Large intestine (tissue), 3 donors: ENCODE results near the gene INAVA. TPM values are rescaled to one million over a fixed set of nuclear protein-coding genes. Genes with fewer than 3 reads are reported as not detected.
A peak's percentile ranks its signal among the peaks of the same experiment; 100 is the strongest.

Experiments
- DNase-seq, 2 donors: peaks; one replicate each; pipeline versions ENCODE4 v3.0.0 to v3.0.0-alpha.2; 2013
- H3K27ac ChIP-seq: one replicate; pipeline ENCODE4 v1.5.1; 2013; ENCODE audit warnings: low read length
- H3K27me3 ChIP-seq: 2 replicates; pipeline ENCODE4 v1.6.1; 2013; ENCODE audit warnings: low read length; ENCODE audit not compliant: control insufficient read depth, insufficient read depth
- H3K36me3 ChIP-seq: 2 replicates; pipeline ENCODE4 v1.6.1; 2013; ENCODE audit warnings: low read length; ENCODE audit not compliant: control insufficient read depth, insufficient read depth
- H3K4me1 ChIP-seq: one replicate; pipeline ENCODE4 v1.6.1; 2013; ENCODE audit warnings: low read length; ENCODE audit not compliant: control insufficient read depth, insufficient read depth
- H3K4me3 ChIP-seq: one replicate; pipeline ENCODE4 v1.5.1; 2013; ENCODE audit warnings: low read length
- H3K9me3 ChIP-seq: one replicate; pipeline ENCODE4 v1.6.1; 2013; ENCODE audit warnings: mild to moderate bottlenecking, low read depth, low read length, moderate library complexity; ENCODE audit not compliant: control insufficient read depth
- WGBS: methylation state at CpG from one replicate; pipeline ENCODE4 v1.1.5; 2013; ENCODE audit warnings: low lambda C conversion rate; ENCODE audit not compliant: insufficient coverage; 5-methylcytosine and 5-hydroxymethylcytosine counted together
- polyA plus RNA-seq: library from polyadenylated mRNA; unstranded; fragments of 120-200 nt; gene quantifications from one replicate; pipeline ENCODE4 v1.2.1, GENCODE V29; 2013

The INAVA gene
- polyA plus RNA-seq, 1 donor: 101 TPM

- Histone ChIP-seq H3K27ac (no peak overlapping the region), H3K4me1 (peaks cover 25% of the 10 kb centered on the region), H3K4me3 (no peak overlapping the region), H3K36me3 (no peaks in the 10 kb centered on the region), H3K9me3 (no peaks in the 10 kb centered on the region), H3K27me3 (no peaks in the 10 kb centered on the region)
- WGBS: no CpG with 5 or more reads among the region's 7 CpGs
- DNase-seq: peak in 1 of 2 donors; percentile 57
Measured at GRCh38 chr1:200888349-200888838, 6.3 kb upstream of the INAVA start.

- Histone ChIP-seq H3K36me3 (no peaks in the 10 kb centered on the region), H3K4me1 (peaks cover 35% of the 10 kb centered on the region), H3K4me3 (no peak overlapping the region), H3K27me3 (no peaks in the 10 kb centered on the region), H3K27ac (no peak overlapping the region), H3K9me3 (no peaks in the 10 kb centered on the region)
- no CpG with 5 or more reads among the region's 2 CpGs for WGBS
- no peak for DNase-seq
Measured at GRCh38 chr1:200889571-200889970, 5.1 kb upstream of the INAVA start.

- no peaks in the 10 kb centered on the region for H3K9me3 ChIP-seq
- peaks cover 36% of the 10 kb centered on the region for H3K4me1 ChIP-seq
- H3K27me3 ChIP-seq: no peaks in the 10 kb centered on the region
- WGBS: no CpG with 5 or more reads among the region's 15 CpGs
- DNase-seq: no peak
- no peaks in the 10 kb centered on the region for H3K36me3 ChIP-seq
- no peak overlapping the region for H3K4me3 ChIP-seq
- H3K27ac ChIP-seq: no peak overlapping the region
Measured at GRCh38 chr1:200890027-200890426, 4.7 kb upstream of the INAVA start.

- peak; percentile 47 to 86 for DNase-seq
- 0% methylated on average over 1 of the region's 72 CpGs for WGBS
- peak overlapping the region; percentile 66 for H3K4me3 ChIP-seq
- no peaks in the 10 kb centered on the region for H3K9me3 ChIP-seq
- H3K4me1 ChIP-seq: peaks cover 36% of the 10 kb centered on the region
- no peaks in the 10 kb centered on the region for H3K27me3 ChIP-seq
- H3K36me3 ChIP-seq: no peaks in the 10 kb centered on the region
- peak overlapping the region; percentile 99 for H3K27ac ChIP-seq
Measured at GRCh38 chr1:200890818-200891773, 3.6 kb upstream of the INAVA start.

- Histone ChIP-seq H3K27me3 (no peaks in the 10 kb centered on the region), H3K27ac (peak overlapping the region; percentile 99), H3K36me3 (no peaks in the 10 kb centered on the region), H3K4me1 (peaks cover 36% of the 10 kb centered on the region), H3K9me3 (no peaks in the 10 kb centered on the region), H3K4me3 (peak overlapping the region; percentile 66)
- WGBS: 0% methylated on average over 1 of the region's 8 CpGs
- DNase-seq: no peak
Measured at GRCh38 chr1:200891774-200892157, 2.9 kb upstream of the INAVA start.

GRCh38 chr1:200892546-200892945 lies 2.2 kb upstream of the INAVA start:
- Histone ChIP-seq H3K36me3 (no peaks in the 10 kb centered on the region), H3K27ac (peak overlapping the region; percentile 99), H3K4me3 (peak overlapping the region; percentile 66), H3K4me1 (peaks cover 40% of the 10 kb centered on the region), H3K9me3 (no peaks in the 10 kb centered on the region), H3K27me3 (no peaks in the 10 kb centered on the region)
- peak in 1 of 2 donors; percentile 43 for DNase-seq
- no CpG with 5 or more reads among the region's 4 CpGs for WGBS

GRCh38 chr1:200892958-200893357 lies 1.7 kb upstream of the INAVA start:
- H3K27ac ChIP-seq: peak overlapping the region; percentile 99
- H3K27me3 ChIP-seq: no peaks in the 10 kb centered on the region
- no peaks in the 10 kb centered on the region for H3K9me3 ChIP-seq
- peaks cover 4% of the 10 kb centered on the region for H3K36me3 ChIP-seq
- H3K4me1 ChIP-seq: peaks cover 44% of the 10 kb centered on the region
- H3K4me3 ChIP-seq: peak overlapping the region; percentile 94
- peak in 1 of 2 donors; percentile 42 for DNase-seq

GRCh38 chr1:200893411-200893901 lies 1.2 kb upstream of the INAVA start:
- H3K4me3 ChIP-seq: peak overlapping the region; percentile 94

GRCh38 chr1:200895443-200895789 lies 716 bp downstream of the INAVA start:
- Histone ChIP-seq H3K4me3 (peak overlapping the region; percentile 94), H3K9me3 (no peaks in the 10 kb centered on the region), H3K27ac (peak overlapping the region; percentile 99), H3K36me3 (peaks cover 28% of the 10 kb centered on the region), H3K4me1 (peaks cover 55% of the 10 kb centered on the region), H3K27me3 (no peaks in the 10 kb centered on the region)
- no CpG with 5 or more reads among the region's 8 CpGs for WGBS
- DNase-seq: peak in 1 of 2 donors; percentile 63

More at GRCh38 chr1:200893411-200893901, 1.2 kb upstream of the INAVA start:
- WGBS: no CpG with 5 or more reads among the region's 6 CpGs
- peaks cover 9% of the 10 kb centered on the region for H3K36me3 ChIP-seq
- H3K9me3 ChIP-seq: no peaks in the 10 kb centered on the region
- no peaks in the 10 kb centered on the region for H3K27me3 ChIP-seq
- DNase-seq: peak; percentile 69 to 81
- peaks cover 44% of the 10 kb centered on the region for H3K4me1 ChIP-seq
- peak overlapping the region; percentile 99 for H3K27ac ChIP-seq

- peak overlapping the region; percentile 94 for H3K4me3 ChIP-seq
- no peaks in the 10 kb centered on the region for H3K9me3 ChIP-seq
- WGBS: no CpG with 5 or more reads among the region's 9 CpGs
- peaks cover 34% of the 10 kb centered on the region for H3K36me3 ChIP-seq
- DNase-seq: peak; percentile 74 to 89
- peaks cover 55% of the 10 kb centered on the region for H3K4me1 ChIP-seq
- H3K27me3 ChIP-seq: no peaks in the 10 kb centered on the region
- H3K27ac ChIP-seq: peak overlapping the region; percentile 99
Measured at GRCh38 chr1:200895801-200896530, 1.3 kb downstream of the INAVA start.
